ENCODE results near the gene TRPM3. TPM values are rescaled to one million over a fixed set of nuclear protein-coding genes. Genes with fewer than 3 reads are reported as not detected.

TRPM3 gene
- total and polyA plus RNA-seq, 2 of the 8 experiments (the other 6 are each of a cell fraction or from before 2014, with no cell fraction given): 2.4 to 10.9 TPM

DNA sequence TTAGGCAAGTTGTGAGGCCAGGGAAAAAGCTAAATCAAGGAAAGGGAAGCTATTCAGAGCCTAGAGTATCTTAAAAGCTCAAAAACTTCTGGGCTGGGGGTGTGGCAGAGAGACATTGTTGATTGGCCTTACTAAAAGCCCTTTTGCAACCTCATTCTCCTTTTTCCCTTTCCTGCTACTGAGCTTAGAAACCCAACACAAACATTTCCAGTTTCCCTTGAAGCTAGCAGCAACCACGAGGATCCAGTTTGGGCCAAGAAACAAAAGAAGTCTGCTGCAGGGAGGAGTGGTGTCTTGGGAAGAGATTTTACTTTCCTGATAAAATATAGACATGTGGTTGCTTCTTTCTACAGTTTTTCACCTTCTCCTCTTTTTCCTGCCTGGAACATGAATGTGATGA is 571.5 kb downstream of the TRPM3 start:
- Histone ChIP-seq H3K27ac (ENCODE audit: low read depth, low read length) (no peak overlapping the region), H3K4me1 (replicated peaks in 1 of 4; ENCODE audit: control insufficient read depth in 3 of 4, insufficient read depth in 4 of 4, low read length in 3 of 4) (peaks cover 6 to 17% (median 10%) of the 10 kb centered on the region in 4 experiments; a peak in 6 of 7 replicates), H4K91ac (replicated peaks; ENCODE audit: insufficient read length, low read length) (no peak overlapping the region), H3K27me3 (replicated peaks in 1 of 4; ENCODE audit: control insufficient read depth in 3 of 4, extremely low read depth in 1 of 4, insufficient read depth in 3 of 4, low read length in 3 of 4) (no peaks in the 10 kb centered on the region), H2BK120ac (replicated peaks; ENCODE audit: low read depth, low read length) (no peak overlapping the region), H2AK5ac (ENCODE audit: low read depth, low read length) (no peak overlapping the region), H3K36me3 (ENCODE audit: control insufficient read depth in 2 of 4, insufficient read depth in 4 of 4, low read length in 3 of 4) (no peaks in the 10 kb centered on the region), H3K4ac (replicated peaks; ENCODE audit: insufficient read length, low read depth, low read length) (no peak overlapping the region), H2BK5ac (ENCODE audit: low read depth, low read length) (no peak overlapping the region), H3K23me2 (ENCODE audit: low read depth, low read length) (no peaks in the 10 kb centered on the region), H3K23ac (ENCODE audit: insufficient read length) (no peak overlapping the region), H3K14ac (ENCODE audit: insufficient read length) (no peak overlapping the region), H4K5ac (ENCODE audit: insufficient read length, low read depth, low read length) (no peak overlapping the region), H2AFZ (ENCODE audit: low read length) (no peak overlapping the region), H2BK12ac (ENCODE audit: low read depth, low read length) (no peak overlapping the region), H3K9me3 (ENCODE audit: insufficient read depth in 2 of 2, low read depth in 1 of 2, low read length in 1 of 2) (no peaks in the 10 kb centered on the region), H4K8ac (ENCODE audit: extremely low read depth, insufficient read depth, low read length) (no peak overlapping the region), H3K4me2 (ENCODE audit: insufficient read depth in 1 of 2, low read depth in 2 of 2, low read length in 2 of 2) (no peak overlapping the region), H3K56ac (replicated peaks; ENCODE audit: insufficient read length, low read depth, low read length) (no peak overlapping the region), H3K9ac (replicated peaks in 1 of 4; ENCODE audit: extremely low read depth in 1 of 4, low read depth in 3 of 4, low read length in 3 of 4) (no peak overlapping the region), H3K79me2 (ENCODE audit: control insufficient read depth in 1 of 2, insufficient read depth in 2 of 2, low read length in 2 of 2) (no peaks in the 10 kb centered on the region), H2BK15ac (ENCODE audit: low read length) (no peak overlapping the region), H4K20me1 (replicated peaks in 1 of 2; ENCODE audit: control insufficient read depth in 1 of 2, insufficient read depth in 2 of 2, low read length in 2 of 2) (no peaks in the 10 kb centered on the region), H2BK20ac (ENCODE audit: low read length) (no peak overlapping the region), H3K18ac (ENCODE audit: extremely low read depth, low read length) (no peak overlapping the region), H3K4me3 (ENCODE audit: extremely low read depth in 1 of 4, insufficient read depth in 2 of 4, low read depth in 3 of 4, low read length in 4 of 4) (no peak overlapping the region), H3K79me1 (ENCODE audit: low read depth, low read length) (no peaks in the 10 kb centered on the region)
- WGBS, 2 experiments (ENCODE audit: extremely low coverage in 1 of 2, insufficient coverage in 1 of 2, insufficient read length in 1 of 2, insufficient replicate concordance in 2 of 2, low coverage in 1 of 2, low lambda C conversion rate in 2 of 2, missing lambda C conversion rate in 1 of 2): 100% methylated on average over 1 of the region's 1 CpG; no CpG with 5 or more reads in 1 of the 2 experiments
- CTCF ChIA-PET (ENCODE audit: partially characterized antibody): interaction anchor here (0.9 to 1.1 kb wide), 2 partner anchors 38 to 53 kb away, joined by 3 read pairs; no protein-coding TSS in a partner anchor
- no peak for DNase-seq (ENCODE audit: low read depth in 1 of 2, low spot score in 2 of 2)
- POLR2A ChIA-PET (ENCODE audit: partially characterized antibody): no interaction called here
- FAIRE-seq: no peak
- TF ChIP-seq TCF12 (IDR thresholded peaks at IDR 0.05; ENCODE audit: low read depth, low read length) (no peak), EZH2 (IDR thresholded peaks at IDR 0.05; ENCODE audit: low read depth, low read length, severe bottlenecking) (no peak), E2F6 (IDR thresholded peaks at IDR 0.05) (no peak), CTBP2 (IDR thresholded peaks at IDR 0.05; ENCODE audit: borderline replicate concordance, insufficient read depth, insufficient read length, low read length) (no peak), CHD1 (IDR thresholded peaks at IDR 0.05; ENCODE audit: low read depth, low read length) (no peak), FOSL1 (IDR thresholded peaks at IDR 0.05; ENCODE audit: insufficient read depth, low read depth, low read length) (no peak), SIN3A (conservative IDR thresholded peaks at IDR 0.05 in 1 of 2, IDR thresholded peaks at IDR 0.05 in 1 of 2; ENCODE audit: low read depth in 1 of 2, low read length in 2 of 2) (no peak), NRF1 (IDR thresholded peaks at IDR 0.05; ENCODE audit: low read depth, low read length) (no peak), JUN (IDR thresholded peaks at IDR 0.05; ENCODE audit: low read depth, low read length) (no peak), CBX8 (IDR thresholded peaks at IDR 0.05; ENCODE audit: borderline replicate concordance, low read depth, low read length) (no peak), POLR2A (IDR thresholded peaks at IDR 0.05; ENCODE audit: control extremely low read depth in 1 of 2, low read depth in 2 of 2, low read length in 2 of 2) (no peak), KDM4A (IDR thresholded peaks at IDR 0.05; ENCODE audit: low read depth, low read length, severe bottlenecking) (no peak), JUND (IDR thresholded peaks at IDR 0.05; ENCODE audit: low read length) (no peak)
- TF ChIP-seq, protein P1, sequence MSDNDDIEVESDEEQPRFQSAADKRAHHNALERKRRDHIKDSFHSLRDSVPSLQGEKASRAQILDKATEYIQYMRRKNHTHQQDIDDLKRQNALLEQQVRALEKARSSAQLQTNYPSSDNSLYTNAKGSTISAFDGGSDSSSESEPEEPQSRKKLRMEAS (IDR thresholded peaks at IDR 0.05): no peak

Measured in H1 (cell line).